Osteoblast (primary cell): Measurements from ENCODE around the gene ENGASE. TPM values are rescaled to one million over a fixed set of nuclear protein-coding genes. Genes with fewer than 3 reads are reported as not detected.
"Not testable (repeated sequence)": the region's sequence is repeated elsewhere in the genome, so short reads cannot be mapped to it uniquely, and the experiment has no call there.

ENCODE experiments used
- DNase-seq: peaks from one replicate; pipeline ENCODE4 v3.0.0; 2011; ENCODE audit warnings: low spot score, mixed read lengths; ENCODE audit not compliant: insufficient read length; ENCODE audit errors: missing footprints
- H2AFZ ChIP-seq: 2 replicates; pipeline ENCODE4 v1.6.0; 2011; ENCODE audit warnings: mild to moderate bottlenecking, low read length
- H3K27ac ChIP-seq: 2 replicates; pipeline ENCODE4 v1.5.1; 2011; ENCODE audit warnings: mild to moderate bottlenecking, low read depth, low read length, moderate library complexity
- H3K27me3 ChIP-seq: 2 replicates; pipeline ENCODE4 v1.6.0; 2012; ENCODE audit warnings: mild to moderate bottlenecking, control low read depth, inconsistent platforms, low read length, moderate library complexity; ENCODE audit not compliant: insufficient read depth
- H3K36me3 ChIP-seq: 2 replicates; pipeline ENCODE4 v1.5.1; 2011; ENCODE audit warnings: mild to moderate bottlenecking, low read length, control low read depth, moderate library complexity; ENCODE audit not compliant: insufficient read depth
- H3K4me1 ChIP-seq: 2 replicates; pipeline ENCODE4 v1.5.1; 2011; ENCODE audit warnings: mild to moderate bottlenecking, low read length, control low read depth, moderate library complexity; ENCODE audit not compliant: insufficient read depth
- H3K4me2 ChIP-seq: 2 replicates; pipeline ENCODE4 v1.6.0; 2011; ENCODE audit warnings: mild to moderate bottlenecking, low read length; ENCODE audit not compliant: insufficient read depth
- H3K4me3 ChIP-seq: fragments of 200-600 bp; sonication (generic); 3 replicates; pipeline ENCODE4 v1.5.1; 2012; ENCODE audit warnings: mild to moderate bottlenecking, low read length, inconsistent platforms; ENCODE audit not compliant: insufficient read depth
- H3K79me2 ChIP-seq: 2 replicates; pipeline ENCODE4 v1.6.0; 2012; ENCODE audit warnings: mild to moderate bottlenecking, low read length, control low read depth, inconsistent platforms; ENCODE audit not compliant: insufficient read depth
- H3K9me3 ChIP-seq: 2 replicates; pipeline ENCODE4 v1.5.1; 2011; ENCODE audit warnings: low read depth, low read length, control low read depth
- H4K20me1 ChIP-seq: 2 replicates; pipeline ENCODE4 v1.6.0; 2012; ENCODE audit warnings: mild to moderate bottlenecking, low read length, control low read depth; ENCODE audit not compliant: insufficient read depth
- CTCF ChIP-seq: IDR thresholded peaks from 2 replicates; pipeline ENCODE4 v1.5.1; 2011; ENCODE audit warnings: mild to moderate bottlenecking, low read depth, low read length, moderate library complexity; ENCODE audit errors: extremely low read depth
- total RNA-seq: library from RNA; depleted of rRNA; stranded (reverse); fragments of >200 nt; gene quantifications from 2 replicates; pipeline ENCODE4 v1.2.3, GENCODE V29; 2012

The ENGASE gene
- total RNA-seq, 1 donor: 14.5 TPM

GRCh38 chr17:79029327-79030009 is 45.2 kb upstream of the ENGASE start:
- H3K4me2 ChIP-seq: no peak overlapping the region
- H3K9me3 ChIP-seq: no peaks in the 10 kb centered on the region
- H3K27ac ChIP-seq: no peak overlapping the region
- H2AFZ ChIP-seq: no peak overlapping the region
- H3K79me2 ChIP-seq: no peaks in the 10 kb centered on the region
- H4K20me1 ChIP-seq: no peaks in the 10 kb centered on the region
- H3K4me3 ChIP-seq: no peak overlapping the region
- no peak for TF ChIP-seq CTCF
- peaks cover 29% of the 10 kb centered on the region for H3K27me3 ChIP-seq
- peaks cover 37% of the 10 kb centered on the region for H3K4me1 ChIP-seq
- no peaks in the 10 kb centered on the region for H3K36me3 ChIP-seq
- peak; percentile 39 for DNase-seq

GRCh38 chr17:79030636-79031035 is 44.0 kb upstream of the ENGASE start:
- DNase-seq, H3K9me3 ChIP-seq, H2AFZ ChIP-seq, H4K20me1 ChIP-seq, H3K79me2 ChIP-seq, H3K4me2 ChIP-seq, H3K27ac ChIP-seq, H3K36me3 ChIP-seq, H3K4me3 ChIP-seq: not testable (repeated sequence)
- H3K27me3 ChIP-seq: peaks cover 21% of the 10 kb centered on the region
- peaks cover 25% of the 10 kb centered on the region for H3K4me1 ChIP-seq

GRCh38 chr17:79031996-79032875 is 42.4 kb upstream of the ENGASE start:
- H4K20me1 ChIP-seq: no peaks in the 10 kb centered on the region

GRCh38 chr17:79033046-79033616 is 41.5 kb upstream of the ENGASE start:
- Histone ChIP-seq H3K4me3 (no peak overlapping the region), H3K27me3 (peaks cover 21% of the 10 kb centered on the region), H3K9me3 (no peaks in the 10 kb centered on the region), H3K27ac (no peak overlapping the region), H3K36me3 (no peaks in the 10 kb centered on the region), H3K79me2 (no peaks in the 10 kb centered on the region), H2AFZ (no peak overlapping the region), H3K4me1 (peaks cover 18% of the 10 kb centered on the region), H4K20me1 (no peaks in the 10 kb centered on the region), H3K4me2 (no peak overlapping the region)
- no peak for TF ChIP-seq CTCF
- DNase-seq: peak; percentile 23

More at GRCh38 chr17:79031996-79032875, 42.4 kb upstream of the ENGASE start:
- Histone ChIP-seq H3K4me3 (no peak overlapping the region), H2AFZ (no peak overlapping the region), H3K36me3 (no peaks in the 10 kb centered on the region), H3K27ac (no peak overlapping the region), H3K9me3 (no peaks in the 10 kb centered on the region), H3K79me2 (no peaks in the 10 kb centered on the region), H3K27me3 (peaks cover 21% of the 10 kb centered on the region), H3K4me1 (peaks cover 26% of the 10 kb centered on the region), H3K4me2 (no peak overlapping the region)
- no peak for TF ChIP-seq CTCF
- DNase-seq: peak; percentile 64
